ENCODE data around the gene ENKUR.

The ENKUR gene

DNA sequence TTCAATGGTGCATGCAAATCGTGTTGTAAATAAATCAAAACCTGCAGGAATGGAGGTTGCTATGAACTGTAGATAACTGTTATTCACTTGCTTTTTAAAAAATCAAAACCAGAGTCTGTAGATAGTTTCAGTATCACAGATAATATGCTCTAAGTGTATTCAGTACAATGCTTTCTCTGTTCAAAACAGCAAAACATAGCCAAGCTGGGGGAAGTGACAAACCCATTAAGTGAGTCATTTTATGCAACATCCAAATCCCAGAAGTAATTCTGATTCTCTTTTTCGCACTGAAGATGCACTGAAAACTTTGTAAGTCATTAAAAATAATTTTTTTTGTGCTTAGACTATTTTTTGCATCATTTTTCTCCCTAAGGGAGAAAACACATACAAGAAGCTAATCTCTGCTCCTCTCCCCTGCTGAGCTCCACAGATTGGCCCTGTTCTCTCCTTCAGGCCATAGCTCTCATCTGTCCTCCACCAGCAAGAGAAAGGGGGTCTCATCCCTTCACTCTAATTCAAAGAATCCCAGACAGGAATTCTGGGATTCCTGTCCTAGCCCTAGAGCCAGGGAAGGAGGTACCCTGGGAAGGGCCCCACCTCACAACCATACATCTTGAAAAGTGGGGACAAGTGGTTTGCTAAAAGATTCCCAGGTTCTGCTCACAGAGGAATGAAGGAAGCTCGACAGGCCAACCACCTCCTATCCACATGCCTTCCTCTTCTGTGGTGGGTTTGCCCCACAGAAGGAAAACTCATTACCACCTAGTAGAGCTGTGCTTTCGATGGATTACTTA is 68.5 kb downstream of the ENKUR start:
- DNase-seq (ENCODE audit: low read depth): no peak

DNA sequence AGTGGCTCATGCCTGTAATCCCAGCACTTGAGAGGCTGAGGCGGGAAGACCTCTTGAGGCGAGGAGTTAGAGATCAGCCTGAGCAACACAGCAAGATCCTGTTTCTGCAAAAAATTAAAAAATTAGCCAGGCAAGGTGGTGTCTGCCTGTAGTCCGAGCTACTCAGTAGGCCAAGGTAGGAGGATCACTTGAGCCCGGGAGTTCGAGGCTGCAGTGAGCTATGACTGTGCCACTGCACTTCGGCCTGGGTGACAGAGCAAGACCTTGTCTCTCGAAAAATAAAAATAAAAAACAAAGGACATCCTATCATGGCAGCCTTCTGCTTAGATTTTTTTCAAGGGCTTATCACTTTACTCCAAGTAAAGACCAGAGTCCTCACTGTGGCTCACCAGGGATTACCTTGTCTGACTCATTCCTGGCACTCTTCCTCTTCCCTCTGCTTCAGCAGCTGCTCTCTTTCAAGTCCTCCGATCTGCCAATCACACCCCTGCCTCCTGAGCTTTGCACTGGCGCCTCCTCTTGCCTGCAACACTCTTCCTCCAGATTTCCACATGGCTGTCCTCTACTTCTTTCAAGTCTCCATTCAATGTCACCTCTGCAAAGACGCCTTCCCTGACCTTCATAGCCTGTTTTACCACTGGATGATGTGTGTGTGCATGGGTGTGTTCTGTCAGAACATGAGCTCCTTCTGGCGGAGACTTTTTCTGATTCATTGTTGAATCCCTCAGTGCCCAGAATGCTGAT is 71.3 kb downstream of the ENKUR start:
- DNase-seq (ENCODE audit: low read depth): no peak

DNA sequence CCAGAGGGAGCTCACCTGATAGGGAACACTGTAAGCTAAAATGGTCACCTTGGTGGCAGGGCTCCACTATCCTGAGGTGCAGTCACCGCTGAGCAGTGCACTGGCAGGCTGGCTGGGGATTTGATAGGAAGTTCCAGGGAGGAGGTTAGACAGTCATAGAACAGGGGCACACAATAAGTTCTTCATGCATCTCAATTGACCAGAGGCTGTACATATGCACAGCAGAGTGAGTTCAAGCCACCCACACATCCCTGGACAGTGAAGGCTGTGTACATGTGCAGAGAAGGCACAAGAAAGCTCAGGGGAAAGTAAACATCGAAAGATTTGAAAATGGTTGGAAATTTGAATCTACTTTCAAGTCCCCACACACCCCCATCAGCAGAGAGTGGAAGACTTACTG is 77.4 kb downstream of the ENKUR start:
- no peak for DNase-seq (ENCODE audit: low read depth)

DNA sequence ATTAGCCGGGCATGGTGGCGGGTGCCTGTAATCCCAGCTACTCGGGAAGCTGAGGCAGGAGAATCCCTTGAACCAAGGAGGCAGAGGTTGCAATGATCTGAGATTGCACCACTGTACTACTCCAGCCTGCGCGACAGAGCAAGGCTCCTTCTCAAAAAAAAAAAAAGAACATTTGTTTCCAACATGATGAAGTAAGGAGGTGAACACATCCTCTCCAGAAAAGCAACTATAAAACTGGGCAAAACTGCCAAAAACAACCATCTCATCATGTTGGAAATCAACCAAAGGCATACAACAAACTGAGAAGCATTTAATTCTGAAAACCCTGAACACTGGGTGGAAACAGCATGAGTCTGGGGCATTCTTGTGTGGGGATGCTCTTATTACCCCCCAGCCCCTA is 77.9 kb downstream of the ENKUR start:
- DNase-seq (ENCODE audit: low read depth): no peak

DNA sequence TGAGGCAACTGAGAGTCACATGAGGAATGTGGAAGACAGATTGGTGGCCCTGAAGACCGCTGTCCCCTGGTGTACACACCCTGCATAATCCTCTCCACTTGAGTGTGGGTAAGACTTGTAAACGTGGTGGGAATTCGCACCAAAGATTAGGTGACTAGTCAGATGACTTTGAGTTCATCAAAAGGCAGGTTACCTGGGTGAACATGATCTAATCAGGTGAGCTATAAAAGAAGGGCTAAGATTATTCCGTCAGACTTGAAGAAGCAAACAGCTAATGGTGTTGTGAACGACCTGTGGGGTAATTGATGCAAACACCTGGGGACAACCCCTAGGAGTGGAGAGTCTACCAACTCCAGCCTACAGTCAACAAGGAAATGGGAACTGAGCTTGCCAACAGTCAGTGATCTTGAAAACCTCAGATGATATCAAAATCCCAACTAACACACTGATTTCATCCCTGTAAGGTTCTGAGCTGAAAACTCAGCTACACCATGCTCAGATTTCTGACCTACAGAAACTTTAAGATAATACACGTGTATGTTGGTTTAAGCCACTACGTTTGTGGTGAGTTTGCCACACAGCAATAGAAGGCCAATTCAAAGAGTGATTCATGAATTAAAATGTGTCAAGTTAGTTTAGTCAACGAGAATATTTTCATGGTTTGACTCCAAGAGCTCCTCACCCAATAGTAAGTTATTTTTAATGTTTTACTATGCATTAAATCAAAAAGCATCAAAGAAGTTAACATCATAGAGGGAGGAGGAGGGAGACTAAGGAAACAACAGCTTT is 80.3 kb downstream of the ENKUR start:
- no peak for DNase-seq (ENCODE audit: low read depth)
